Daoy (cell line): ENCODE results near the gene FAM20B. TPM values are rescaled to one million over a fixed set of nuclear protein-coding genes. Genes with fewer than 3 reads are reported as not detected.
"Not testable (repeated sequence)": the region's sequence is repeated elsewhere in the genome, so short reads cannot be mapped to it uniquely, and the experiment has no call there.

Experiments used
- DNase-seq: peaks from one replicate; pipeline ENCODE4 v3.0.0-alpha.2; 2015; ENCODE audit warnings: low read depth
- total RNA-seq: library from RNA; depleted of rRNA; stranded (reverse); fragments of >200 nt; shearing (Covaris generic); gene quantifications from 2 replicates; pipeline ENCODE4 v1.2.3, GENCODE V29; 2014; rRNA removed

FAM20B gene, protein sequence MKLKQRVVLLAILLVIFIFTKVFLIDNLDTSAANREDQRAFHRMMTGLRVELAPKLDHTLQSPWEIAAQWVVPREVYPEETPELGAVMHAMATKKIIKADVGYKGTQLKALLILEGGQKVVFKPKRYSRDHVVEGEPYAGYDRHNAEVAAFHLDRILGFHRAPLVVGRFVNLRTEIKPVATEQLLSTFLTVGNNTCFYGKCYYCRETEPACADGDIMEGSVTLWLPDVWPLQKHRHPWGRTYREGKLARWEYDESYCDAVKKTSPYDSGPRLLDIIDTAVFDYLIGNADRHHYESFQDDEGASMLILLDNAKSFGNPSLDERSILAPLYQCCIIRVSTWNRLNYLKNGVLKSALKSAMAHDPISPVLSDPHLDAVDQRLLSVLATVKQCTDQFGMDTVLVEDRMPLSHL
- 30.9 and 38.5 TPM in 2 replicates for total RNA-seq

DNA sequence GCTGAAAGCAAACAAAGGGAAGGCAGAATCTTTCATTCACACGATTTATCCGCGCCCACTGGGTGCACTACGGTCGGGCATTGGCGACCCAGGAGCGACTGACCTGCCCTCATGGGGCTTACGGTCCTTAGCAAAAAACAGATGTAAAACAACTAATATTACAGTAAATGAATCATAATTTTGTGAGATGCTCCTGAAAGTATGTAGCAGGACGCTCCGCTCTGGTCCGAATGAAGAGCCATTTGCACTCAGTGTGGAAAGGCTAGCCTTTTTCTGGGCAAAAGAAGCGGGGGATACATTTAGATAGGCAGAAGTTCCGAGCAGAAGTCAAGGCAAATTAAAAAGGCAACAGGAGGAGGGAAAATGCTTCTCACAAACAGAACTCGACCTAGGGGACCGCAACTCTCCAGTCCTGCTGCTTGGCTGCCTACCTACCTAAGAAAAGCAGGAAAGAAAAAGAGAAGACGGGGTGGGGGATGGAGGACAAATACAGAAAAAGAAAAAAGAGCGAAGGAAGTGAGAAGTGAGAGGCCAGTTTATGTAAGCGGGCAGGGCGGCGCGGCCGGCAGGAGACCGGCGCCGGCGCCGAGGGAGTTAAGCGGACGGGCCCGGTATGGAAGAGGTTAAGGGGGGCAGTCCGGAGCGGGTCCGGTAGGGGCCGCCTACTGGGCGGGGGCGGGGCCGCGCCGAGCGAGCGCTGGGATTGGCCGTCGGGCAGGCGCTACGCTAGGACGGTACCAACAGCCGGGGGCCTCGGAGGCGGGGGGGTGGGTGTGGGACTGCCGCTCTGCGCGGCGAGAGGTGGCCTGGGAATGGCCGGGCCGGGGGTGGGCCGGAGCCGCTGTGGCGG lies at the start of gene FAM20B:
Gene FAM20B (plus strand): TSS at position 770 of the 850 bp plus-strand sequence. CDS start 17,954 bp downstream, outside the sequence.
- peak; percentile 96 for DNase-seq

DNA sequence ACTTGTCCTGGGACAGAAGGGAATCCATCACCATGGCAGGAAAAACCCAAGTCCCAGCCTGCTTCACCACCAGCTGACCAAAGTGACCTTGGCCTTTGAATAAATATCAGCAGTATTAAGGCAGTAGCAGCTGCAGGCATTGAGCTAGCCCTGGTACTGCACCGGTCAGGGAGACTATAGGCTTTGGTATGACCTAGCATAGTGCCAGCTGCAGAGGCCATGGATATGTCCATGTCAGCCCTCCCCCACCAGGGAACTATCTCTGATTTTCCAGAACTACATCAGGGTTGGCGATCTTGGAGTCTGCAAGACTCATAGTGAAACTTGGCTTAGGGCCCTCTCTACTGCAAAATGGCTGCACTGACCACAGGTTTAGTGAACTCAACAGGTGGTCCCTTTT lies 49.2 kb upstream of the FAM20B start:
- no peak for DNase-seq

DNA sequence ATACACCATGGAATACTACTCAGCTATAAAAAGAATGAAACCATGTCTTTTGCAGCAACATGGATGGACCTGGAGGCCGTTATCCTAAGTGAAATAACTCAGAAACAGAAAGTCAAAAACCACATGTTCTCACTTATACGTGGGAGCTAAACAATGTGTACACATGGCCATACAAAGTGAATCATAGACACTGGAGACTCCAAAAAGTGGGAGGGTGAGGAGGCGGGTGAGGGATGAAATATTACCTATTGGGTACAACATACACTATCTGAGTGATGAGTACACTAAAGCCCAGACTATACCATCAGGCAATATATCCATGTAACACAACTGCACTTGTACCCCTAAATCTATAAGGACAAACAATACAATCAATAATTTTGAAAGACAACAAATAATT lies 39.5 kb upstream of the FAM20B start:
- DNase-seq = no peak

DNA sequence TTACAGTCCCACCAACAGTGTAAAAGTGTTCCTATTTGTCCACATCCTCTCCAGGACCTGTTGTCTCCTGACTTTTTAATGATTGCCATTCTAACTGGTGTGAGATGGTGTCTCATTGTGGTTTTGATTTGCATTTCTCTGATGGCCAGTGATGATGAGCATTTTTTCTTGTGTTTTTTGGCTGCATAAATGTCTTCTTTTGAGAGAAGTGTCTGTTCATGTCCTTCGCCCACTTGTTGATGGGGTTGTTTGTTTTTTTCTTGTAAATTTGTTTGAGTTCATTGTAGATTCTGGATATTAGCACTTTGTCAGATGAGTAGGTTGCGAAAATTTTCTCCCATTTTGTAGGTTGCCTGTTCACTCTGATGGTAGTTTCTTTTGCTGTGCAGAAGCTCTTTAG lies 37.5 kb upstream of the FAM20B start:
- DNase-seq = not testable (repeated sequence)

DNA sequence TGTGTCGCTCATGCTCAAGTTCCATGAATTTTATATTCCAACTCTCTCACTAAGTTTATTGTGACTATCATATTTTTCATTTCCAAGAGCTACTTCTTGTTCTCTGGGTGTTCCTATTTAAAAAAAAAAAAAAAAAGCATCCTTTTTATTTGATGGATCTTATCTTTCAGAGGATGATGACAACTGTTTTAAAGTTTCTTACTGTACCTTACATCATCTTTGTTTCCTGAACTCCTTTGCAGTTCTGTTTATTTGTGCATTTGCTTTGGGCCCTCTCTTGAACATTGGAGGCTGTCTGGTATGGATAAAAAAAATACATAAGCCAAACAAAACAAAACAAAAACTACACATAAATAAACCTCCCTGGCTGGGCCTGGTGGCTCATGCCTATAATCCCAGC lies 32.1 kb upstream of the FAM20B start:
- DNase-seq = no peak

DNA sequence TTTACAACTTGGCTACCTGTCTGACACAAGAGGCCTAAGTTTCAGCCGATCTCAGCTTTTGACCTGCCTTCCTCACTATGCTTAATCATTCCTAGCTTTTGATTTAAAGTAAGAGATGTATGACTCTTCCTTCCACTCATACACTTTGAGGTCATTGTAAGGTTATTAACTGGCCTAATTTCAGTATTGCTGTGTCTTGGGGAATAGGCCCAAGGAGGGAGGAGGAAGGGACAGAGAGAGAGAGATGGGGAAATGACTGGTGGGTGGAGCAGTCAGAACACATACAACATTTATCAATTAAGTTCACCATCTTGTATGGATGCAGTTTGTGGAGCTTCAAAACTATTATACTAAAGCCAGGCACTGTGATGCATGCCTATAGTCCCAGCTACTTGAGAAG lies 28.3 kb upstream of the FAM20B start:
- DNase-seq = no peak

DNA sequence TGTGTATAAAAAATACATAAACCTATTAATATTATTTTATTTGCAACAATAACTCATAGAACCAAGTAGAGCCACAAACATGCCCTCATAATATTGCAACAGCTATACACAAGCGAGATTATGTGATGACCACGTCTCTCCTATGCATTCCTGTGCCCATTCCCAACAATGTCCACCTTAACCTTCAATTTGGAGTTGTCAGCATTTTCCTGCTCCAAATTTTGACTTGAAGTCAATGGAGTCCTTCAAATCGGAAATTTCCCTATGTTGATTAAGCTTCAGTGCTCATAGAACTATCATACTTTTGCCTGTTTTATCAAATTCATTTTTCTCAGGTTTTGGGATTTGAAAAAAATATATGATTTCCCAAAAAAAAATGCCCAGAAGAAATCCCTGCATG lies 27.4 kb upstream of the FAM20B start:
- DNase-seq = no peak

DNA sequence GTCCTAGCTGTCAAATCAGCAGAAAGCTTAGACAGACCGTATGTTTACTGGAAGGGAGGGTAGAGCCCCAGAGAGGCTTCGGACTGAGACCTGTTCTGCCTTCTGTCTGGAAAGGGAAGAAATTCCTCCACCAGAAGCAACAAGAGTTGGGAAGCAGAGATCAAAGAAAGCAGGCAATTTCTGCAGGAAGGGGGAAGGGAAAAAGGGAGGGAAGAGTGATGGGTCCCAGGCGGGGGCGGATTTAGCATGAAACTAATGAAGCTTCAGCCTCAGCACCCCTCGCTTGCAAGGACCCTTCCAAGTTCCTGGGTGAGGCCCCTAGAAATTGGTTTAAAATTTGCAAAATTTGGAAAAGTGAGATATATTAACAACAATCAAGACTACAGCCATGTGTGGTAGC lies 26.6 kb upstream of the FAM20B start:
- no peak for DNase-seq

DNA sequence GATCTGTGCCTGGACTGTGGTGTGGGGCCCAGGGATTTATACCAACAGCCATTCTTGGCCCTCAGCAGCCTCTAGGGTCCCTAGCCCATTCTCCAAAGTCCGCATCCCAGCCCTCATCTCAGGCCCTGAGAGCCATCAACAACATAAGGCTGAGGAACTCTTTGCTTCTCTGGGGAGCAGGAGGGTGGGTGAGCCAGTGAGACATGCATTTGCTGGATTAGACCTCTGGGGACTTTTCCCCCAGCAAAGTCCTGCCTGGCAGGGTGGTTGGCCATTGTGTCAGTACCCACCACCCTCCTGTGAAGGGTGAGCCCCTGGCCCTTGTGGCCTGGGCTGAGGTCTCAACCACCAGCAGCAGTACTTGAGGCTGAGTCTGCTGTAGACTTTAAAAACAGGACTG lies 24.2 kb upstream of the FAM20B start:
- DNase-seq = no peak

DNA sequence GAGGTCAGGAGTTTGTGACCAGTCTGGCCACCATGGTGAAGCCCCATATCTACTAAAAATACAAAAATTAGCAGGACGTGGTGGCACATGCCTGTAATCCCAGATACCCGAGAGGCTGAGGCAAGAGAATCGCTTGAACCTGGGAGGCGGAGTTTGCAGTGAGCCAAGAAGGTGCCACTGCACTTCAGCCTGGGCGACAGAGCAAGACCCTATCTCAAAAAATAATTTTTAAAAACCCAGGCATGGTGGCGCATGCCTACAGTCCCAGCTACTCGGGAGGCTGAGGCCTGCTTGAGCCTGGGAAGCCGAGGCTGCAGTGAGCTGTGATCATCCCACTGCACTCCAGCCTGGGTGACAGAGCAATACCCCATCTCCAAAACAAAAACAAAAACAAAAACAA lies 23.6 kb upstream of the FAM20B start:
- DNase-seq = not testable (repeated sequence)

DNA sequence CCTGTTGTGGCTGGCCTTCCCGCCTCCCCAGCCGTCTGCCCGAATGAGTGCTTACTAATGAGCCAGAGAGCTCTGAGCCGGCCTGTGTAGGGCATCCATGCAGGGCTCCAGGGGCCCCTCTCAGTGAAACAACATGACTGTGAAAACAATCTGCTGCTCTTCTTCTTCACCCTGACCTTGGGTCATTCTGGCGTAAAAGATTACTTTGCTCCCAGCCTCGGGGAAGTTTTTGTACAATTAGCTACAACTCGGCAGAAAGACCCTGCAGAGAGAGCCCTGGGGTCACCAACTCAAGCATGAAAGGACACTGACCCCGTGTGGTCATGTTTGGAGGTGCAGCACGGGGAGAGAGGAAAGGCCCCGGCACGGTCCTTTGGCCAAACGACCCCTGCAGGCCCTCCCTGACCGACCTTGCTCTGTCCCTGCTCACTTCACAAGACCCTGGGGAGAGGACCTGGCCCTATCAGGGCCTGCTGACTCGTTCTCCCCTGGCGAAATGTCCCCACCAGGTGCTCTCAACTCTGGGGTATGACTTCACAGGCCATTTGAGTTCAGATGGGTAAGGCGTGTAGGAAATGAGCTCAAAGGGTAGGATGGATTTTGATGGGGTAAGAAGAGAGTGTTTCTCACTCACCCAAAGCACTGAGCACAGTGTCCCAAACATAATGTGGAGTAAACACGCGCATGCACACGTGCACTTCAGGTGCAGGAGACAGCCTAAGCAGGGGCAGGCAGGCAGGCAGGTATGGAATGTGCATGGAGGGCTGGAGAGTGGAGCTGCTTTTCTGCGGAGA lies 22.9 kb upstream of the FAM20B start:
- peak; percentile 69 for DNase-seq

DNA sequence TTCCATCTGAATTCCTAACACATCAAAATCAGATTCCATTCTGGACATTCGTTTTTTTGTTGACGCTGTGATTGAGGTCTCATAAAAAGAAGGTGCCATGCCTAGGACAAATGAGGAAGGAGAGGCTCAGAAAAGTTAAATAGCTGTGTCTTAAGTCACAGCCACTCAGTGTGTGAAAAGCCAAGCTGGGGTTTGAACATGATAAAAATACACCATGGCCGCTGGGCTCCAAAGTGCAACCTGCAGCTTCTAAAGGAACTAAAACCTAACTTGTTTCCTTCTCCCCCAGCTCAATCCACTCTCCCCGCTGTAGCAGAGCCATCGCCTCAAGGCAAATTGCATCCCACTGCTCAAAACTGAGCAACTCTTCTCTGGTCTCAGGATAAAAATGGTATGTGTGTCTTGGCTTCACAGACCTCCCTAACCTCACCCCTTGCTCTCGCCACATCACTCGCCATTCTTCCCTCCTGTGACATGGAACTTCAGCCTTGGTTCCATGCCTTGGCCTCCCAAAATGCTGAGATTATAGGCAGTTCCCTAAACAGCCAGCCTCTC lies 22.1 kb upstream of the FAM20B start:
- no peak for DNase-seq

DNA sequence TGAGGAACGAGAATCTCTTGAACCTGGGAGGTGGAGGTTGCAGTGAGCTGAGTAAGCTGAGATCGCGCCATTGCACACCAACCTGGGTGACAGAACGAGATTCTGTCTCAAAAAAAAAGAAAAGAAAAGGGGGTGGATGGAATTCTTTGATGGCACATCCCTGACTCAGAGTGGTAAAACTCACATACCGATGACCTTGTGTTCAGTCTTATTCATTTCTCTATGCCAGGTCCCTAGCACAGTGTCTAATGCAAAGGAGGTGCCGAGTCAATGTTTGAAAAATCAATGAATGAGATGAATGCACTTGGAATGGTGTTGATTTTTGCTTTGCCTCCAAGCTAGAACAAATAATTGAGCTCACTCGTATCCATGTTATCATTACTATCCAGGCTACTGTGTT lies 18.5 kb upstream of the FAM20B start:
- DNase-seq = peak; percentile 6

DNA sequence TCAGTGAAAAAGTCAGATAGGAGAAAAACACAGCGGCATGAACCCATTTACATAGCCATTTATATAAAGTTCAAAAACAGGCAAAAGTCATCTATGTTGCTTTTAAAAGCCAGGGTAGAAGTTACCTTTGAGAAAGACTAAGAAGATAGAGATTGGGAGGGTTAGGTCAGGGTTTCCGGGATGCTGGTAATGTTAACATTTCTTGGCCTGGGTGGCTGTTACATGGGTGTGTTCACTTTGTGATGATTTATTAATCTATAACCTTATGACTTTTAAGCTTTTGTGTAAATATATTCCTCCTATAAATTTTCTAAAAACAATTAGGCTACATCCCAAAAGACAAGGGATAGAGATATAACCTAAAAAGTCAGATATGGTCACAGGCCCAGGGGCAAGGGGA lies 15.0 kb upstream of the FAM20B start:
- DNase-seq = no peak

DNA sequence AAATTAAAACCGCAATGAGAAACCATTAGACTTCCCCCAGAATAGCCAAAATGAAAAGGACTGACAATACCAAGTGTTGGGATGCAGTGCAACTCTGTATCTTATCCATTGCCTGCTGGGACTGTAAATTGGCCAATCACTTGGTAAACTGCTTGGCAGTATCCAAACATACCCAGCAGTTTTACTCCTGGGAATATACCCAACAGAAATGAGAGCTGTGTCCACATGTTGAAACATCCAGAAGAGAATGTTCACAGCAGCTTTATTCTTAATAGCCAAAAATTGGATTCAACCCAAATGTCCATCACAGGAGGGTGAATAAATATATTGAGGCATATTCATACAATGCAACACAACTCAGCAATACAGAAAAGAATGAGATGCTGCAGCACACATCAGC lies 13.7 kb upstream of the FAM20B start:
- no peak for DNase-seq

DNA sequence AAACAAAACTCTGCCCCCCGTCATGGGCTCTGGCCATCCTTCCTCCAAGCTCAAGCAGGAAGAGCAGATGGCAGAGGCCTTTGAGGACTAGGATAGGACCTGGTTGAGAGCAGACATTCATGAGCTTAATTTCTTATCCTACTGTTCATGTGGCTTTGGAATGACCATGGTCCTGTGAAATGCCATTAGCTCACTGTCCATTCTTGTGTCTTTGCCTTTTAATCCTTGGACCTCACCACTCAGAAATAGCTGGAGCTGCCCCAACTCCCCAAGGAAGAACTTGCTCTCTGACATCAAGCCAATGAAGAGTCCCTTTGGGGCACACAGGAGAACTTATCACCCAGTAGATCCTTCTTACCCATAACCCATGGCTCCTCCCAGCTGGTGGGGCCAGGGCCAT lies 11.6 kb upstream of the FAM20B start:
- DNase-seq = no peak

DNA sequence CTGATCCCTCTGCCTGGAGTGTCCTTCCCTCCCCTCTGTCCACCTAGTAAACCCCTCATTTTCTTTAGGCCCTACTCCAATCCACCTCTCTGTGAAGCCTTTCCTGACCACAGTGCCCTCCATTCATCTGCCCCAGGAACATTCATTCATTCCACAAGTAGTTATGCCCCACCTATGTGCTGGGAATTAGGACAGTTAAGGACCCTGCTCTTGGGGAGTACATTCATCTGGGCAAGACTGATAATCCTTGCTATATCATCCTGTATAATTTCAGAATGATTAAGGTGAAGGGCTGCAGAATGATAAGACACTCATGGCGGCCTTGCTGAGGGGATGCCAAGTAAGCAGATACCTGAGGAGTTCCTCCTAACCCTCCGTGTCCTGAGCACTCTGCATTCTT lies 10.3 kb upstream of the FAM20B start:
- DNase-seq = no peak

DNA sequence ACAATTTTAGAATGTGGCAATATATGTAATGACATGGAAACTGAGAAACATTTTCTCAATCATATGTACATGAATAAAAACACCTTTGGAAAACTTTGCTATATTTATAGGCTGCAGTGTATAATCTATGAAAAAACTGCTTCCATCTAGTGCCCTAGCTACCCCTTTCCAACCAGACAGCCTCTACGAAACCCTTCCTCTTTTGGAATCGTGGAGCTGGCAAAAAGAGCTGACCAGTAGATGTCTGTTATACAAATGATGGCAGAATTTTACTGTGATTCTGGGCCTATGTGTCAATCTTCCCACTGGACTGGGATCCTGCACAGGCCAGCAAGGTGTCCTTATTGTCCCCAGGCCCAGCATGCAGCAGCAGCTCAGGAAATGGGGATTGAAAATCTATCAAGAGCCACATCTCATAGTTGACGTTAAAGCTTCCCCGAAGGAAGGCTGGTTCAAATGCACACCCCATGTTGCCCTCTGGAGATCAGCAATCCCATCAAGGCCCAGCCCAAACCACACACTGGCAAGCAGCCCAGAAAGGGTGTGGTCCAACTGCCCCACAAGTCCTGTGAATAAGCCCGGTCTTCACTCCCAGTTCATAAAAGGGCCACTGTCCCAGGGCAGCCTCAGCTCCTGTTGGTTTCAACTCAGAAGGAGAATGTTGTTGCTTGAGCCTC lies 8.8 kb upstream of the FAM20B start:
- DNase-seq = peak; percentile 97

DNA sequence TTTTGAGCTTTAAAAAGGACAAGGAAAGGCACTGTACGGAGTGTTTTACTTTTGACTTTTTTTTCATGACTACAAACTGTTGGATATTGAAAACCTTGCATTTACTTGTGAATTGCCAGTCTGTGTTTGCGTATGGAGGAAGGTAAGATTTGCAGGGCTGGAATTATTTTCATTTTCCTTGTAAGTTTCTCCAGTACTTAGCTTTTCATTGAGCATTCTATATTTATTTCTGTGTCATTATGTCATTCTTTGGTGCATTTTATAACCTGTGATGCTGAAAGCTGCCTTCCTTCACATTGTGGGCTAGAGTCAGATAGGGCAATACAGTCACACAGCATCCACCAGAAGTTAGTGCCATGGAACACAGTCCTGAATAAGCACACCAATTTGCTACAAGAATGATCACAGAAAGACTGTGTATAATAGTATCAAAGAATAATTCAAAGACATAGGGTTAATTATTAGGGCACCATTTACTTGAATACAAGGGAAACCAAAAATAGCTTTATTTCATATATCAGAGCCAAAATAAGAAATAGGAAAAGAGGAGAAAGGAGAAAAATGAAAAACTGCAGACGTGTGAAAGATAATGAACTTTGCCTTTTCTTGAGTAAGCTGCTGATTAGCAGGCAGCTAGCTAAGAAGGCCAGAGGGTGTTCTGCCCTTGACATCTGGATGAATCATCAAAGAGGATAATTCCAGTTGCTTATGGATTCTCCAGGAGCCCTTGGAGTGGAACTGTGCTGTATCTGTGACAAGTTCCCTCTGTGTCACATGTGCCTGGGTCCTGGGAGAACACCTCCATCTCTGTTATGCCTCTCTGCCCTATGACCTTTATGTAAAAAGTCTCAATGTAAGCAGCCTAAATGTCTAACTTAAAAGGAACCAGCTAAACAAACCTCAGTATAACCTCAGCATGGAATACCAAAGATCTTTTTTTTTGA lies 8.0 kb upstream of the FAM20B start:
- peak; percentile 57 for DNase-seq

DNA sequence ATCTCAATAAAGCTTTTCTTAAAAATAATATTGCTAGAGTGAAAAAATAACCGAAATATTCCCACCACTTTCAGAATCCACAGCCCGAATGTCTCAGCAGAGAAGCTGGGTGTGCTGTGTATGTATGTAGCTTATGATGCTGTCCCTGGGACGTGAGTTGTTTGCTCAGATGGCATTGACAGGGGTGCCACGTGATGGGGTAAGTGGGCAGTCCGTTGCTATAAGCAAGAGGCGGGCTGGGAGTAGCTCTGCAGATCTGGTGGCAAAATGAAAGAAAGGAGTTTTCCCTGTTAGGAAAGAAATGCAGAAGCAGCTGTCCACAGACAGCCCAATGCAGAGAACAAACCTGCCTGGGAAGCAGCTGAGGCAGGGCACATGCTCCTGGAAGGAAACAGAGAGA lies 3.8 kb upstream of the FAM20B start:
- DNase-seq = peak; percentile 21
